ENCODE measurements around the gene CERK. TPM values are rescaled to one million over a fixed set of nuclear protein-coding genes. Genes with fewer than 3 reads are reported as not detected.
A peak's percentile ranks its signal among the peaks of the same experiment; 100 is the strongest.

The CERK gene
- total and polyA plus RNA-seq, 7 donors, result 23.9 to 45.5 (median 28.2) TPM

DNA sequence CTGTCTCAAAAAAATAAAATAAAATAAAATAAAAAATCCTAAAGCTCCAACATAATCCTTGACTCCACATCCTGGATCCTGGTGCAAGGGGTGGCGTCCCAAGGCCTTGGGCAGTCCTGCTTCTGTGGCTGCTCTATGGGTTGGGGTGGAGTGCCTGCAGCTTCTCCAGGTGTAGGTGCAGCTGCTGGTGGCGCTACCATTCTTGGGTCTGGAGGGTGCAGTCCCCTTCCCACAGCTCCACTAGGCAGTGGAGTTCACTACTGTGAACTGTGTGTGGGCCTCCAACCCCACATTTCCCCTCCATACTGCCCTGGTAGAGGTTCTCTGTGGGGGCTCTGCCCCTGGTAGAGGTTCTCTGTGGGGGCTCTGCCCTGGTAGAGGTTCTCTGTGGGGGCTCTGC is 17.5 kb upstream of the CERK start:
- Histone ChIP-seq H3K36me3 (no peaks in the 10 kb centered on the region), H3K4me1 (peaks cover 0 to 30% (median 25%) of the 10 kb centered on the region in 4 donors), H3K27ac (no peak overlapping the region), H3K27me3 (no peaks in the 10 kb centered on the region), H3K4me3 (no peak overlapping the region), H3K9me3 (no peaks in the 10 kb centered on the region)
- intact Hi-C loops (cut with DNase I), result no loop called here
- WGBS, 2 donors, result 99 to 100% methylated on average over 2 of the region's 2 CpGs
- no peak for DNase-seq
- TF ChIP-seq, protein P1, sequence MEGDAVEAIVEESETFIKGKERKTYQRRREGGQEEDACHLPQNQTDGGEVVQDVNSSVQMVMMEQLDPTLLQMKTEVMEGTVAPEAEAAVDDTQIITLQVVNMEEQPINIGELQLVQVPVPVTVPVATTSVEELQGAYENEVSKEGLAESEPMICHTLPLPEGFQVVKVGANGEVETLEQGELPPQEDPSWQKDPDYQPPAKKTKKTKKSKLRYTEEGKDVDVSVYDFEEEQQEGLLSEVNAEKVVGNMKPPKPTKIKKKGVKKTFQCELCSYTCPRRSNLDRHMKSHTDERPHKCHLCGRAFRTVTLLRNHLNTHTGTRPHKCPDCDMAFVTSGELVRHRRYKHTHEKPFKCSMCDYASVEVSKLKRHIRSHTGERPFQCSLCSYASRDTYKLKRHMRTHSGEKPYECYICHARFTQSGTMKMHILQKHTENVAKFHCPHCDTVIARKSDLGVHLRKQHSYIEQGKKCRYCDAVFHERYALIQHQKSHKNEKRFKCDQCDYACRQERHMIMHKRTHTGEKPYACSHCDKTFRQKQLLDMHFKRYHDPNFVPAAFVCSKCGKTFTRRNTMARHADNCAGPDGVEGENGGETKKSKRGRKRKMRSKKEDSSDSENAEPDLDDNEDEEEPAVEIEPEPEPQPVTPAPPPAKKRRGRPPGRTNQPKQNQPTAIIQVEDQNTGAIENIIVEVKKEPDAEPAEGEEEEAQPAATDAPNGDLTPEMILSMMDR (IDR thresholded peaks at IDR 0.05), result no peak
- no peak for TF ChIP-seq POLR2AphosphoS5 (IDR thresholded peaks at IDR 0.05)
- no peak for TF ChIP-seq POLR2A (IDR thresholded peaks at IDR 0.05)
- TF ChIP-seq EP300 (IDR thresholded peaks at IDR 0.05), result no peak

DNA sequence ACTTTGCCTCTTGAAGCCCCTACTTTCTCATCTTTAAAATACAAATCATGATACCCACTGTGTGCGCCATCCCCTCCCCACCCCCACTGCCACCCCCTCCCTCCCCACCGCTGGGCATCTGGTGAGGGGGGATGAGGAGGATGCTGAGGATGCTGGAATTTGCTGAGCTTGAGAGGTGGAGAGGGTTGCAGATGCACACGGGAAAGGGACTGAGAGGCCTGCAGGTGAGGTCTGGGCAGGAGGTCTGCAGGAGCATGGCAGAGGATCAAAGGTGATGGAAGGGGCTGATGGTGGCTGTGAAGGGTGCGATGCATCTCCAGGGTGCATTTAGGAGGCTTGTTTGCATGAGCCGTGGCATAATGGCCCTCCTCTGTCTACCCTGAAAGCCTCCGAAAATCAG is 16.8 kb upstream of the CERK start:
- intact Hi-C loops (cut with DNase I), result no loop called here
- no peaks in the 10 kb centered on the region for H3K36me3 ChIP-seq
- DNase-seq, result peak; percentile 60
- no peaks in the 10 kb centered on the region for H3K9me3 ChIP-seq
- 82 to 85% methylated on average over 6 of the region's 6 CpGs for WGBS, 2 donors
- H3K4me1 ChIP-seq, result peaks cover 0 to 37% (median 28%) of the 10 kb centered on the region in 4 donors
- no peak for TF ChIP-seq EP300 (IDR thresholded peaks at IDR 0.05)
- no peak for TF ChIP-seq POLR2A (IDR thresholded peaks at IDR 0.05)
- peak overlapping the region; percentile 67 to 81 (median 72) for H3K27ac ChIP-seq
- no peaks in the 10 kb centered on the region for H3K27me3 ChIP-seq
- H3K4me3 ChIP-seq, result no peak overlapping the region

DNA sequence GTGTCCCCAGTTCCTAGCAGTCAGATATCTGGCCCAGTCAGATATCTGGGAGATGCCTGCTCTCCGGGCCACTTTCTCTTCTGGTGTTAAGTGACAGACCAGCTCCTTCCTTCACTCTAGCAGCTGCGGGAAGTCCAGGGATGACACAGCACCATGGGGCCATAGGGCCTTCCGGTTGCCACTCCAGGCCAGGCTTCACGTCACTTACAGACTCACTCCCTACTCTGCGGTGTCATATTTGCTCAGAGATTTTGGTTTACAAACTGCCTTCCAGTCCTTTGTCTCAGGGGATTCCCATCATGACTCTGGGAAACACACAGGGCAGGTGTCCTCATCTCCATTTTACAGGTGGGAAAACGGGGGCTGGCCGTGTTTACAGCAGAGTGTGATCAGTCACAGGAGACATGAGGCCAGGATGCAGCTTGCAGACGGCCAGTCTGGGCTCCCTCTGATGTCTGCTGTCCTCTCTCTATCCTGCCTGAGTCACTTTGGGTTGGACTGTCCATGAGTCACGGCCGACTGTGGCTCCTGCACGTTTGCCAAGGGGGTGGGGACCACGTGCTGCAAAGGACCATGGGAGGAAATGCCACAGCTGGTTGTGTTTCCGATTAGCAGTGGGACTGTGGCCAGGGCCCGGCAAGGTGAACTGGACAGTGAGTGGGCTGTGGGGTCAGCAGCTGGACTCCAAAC is 16.2 kb upstream of the CERK start:
- H3K27ac ChIP-seq, result peak overlapping the region; percentile 67 to 81 (median 72)

DNA sequence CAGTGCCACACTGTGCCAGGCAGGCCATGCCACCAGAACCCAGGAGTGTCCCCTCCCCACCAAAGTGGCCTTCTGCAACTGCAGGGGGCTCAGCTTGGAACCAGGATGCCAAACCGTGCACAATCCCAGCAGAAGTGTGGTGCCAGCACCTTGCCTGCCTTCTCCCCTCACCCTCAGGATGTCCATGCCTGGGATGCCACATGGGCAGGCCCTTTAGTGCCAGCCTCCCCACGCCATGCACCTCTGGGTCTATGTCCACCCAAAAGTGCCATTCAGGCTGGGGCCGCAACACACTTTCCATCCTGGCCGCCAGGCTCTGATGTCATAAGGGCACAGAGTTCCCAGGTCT is 15.7 kb upstream of the CERK start:
- WGBS, 2 donors, result 77 to 91% methylated on average over 4 of the region's 4 CpGs
- intact Hi-C loops (cut with DNase I), result no loop called here

More for the DNA sequence above, 16.2 kb upstream of the CERK start:
- H3K4me1 ChIP-seq, result peaks cover 0 to 43% (median 34%) of the 10 kb centered on the region in 4 donors
- H3K36me3 ChIP-seq, result no peaks in the 10 kb centered on the region
- TF ChIP-seq POLR2A (IDR thresholded peaks at IDR 0.05) (peak in 1 of 2 donors; percentile 31), POLR2AphosphoS5 (IDR thresholded peaks at IDR 0.05) (peak; percentile 37 to 91 (median 56)), EP300 (IDR thresholded peaks at IDR 0.05) (peak in 1 of 4 donors; percentile 35)
- TF ChIP-seq, protein P1 (IDR thresholded peaks at IDR 0.05), result no peak
- no peaks in the 10 kb centered on the region for H3K27me3 ChIP-seq
- 15 to 29% methylated on average over 14 of the region's 14 CpGs for WGBS, 2 donors
- peak; percentile 96 for DNase-seq
- no peak overlapping the region for H3K4me3 ChIP-seq
- H3K9me3 ChIP-seq, result no peaks in the 10 kb centered on the region
- intact Hi-C loops (cut with DNase I), result no loop called here

DNA sequence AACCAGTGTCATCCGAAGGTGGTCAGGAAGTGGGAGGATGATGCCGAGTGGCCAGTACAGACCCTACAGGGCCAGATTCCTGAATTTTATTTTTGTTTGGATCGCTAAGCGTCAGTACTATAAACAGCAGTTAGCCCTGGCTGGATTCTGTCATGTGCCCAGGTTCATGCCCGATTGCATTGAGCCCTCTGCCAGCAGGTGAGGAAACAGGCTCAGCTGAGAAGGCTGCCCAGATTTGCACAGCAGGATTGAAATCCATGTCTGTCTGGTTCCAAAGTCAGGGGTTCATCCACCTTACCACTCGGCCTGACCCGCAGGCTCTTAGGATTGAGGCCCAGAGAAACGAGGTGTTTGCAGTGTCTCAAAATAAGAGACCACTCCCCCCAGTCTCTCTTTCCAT is 15.3 kb upstream of the CERK start:
- no peaks in the 10 kb centered on the region for H3K36me3 ChIP-seq
- H3K9me3 ChIP-seq, result no peaks in the 10 kb centered on the region
- TF ChIP-seq, protein P1 (IDR thresholded peaks at IDR 0.05), result no peak
- TF ChIP-seq EP300 (IDR thresholded peaks at IDR 0.05) (no peak), POLR2AphosphoS5 (IDR thresholded peaks at IDR 0.05) (no peak), POLR2A (IDR thresholded peaks at IDR 0.05) (no peak)

More for the DNA sequence above, 15.7 kb upstream of the CERK start:
- no peak for DNase-seq
- Histone ChIP-seq H3K36me3 (no peaks in the 10 kb centered on the region), H3K4me3 (no peak overlapping the region), H3K27me3 (no peaks in the 10 kb centered on the region), H3K27ac (peak overlapping the region; percentile 67 to 81 (median 72)), H3K4me1 (peaks cover 0 to 48% (median 39%) of the 10 kb centered on the region in 4 donors), H3K9me3 (no peaks in the 10 kb centered on the region)
- TF ChIP-seq POLR2A (IDR thresholded peaks at IDR 0.05) (no peak), EP300 (IDR thresholded peaks at IDR 0.05) (no peak), POLR2AphosphoS5 (IDR thresholded peaks at IDR 0.05) (no peak)
- TF ChIP-seq, protein P1 (IDR thresholded peaks at IDR 0.05), result no peak

More for the DNA sequence above, 15.3 kb upstream of the CERK start:
- Histone ChIP-seq H3K27me3 (no peaks in the 10 kb centered on the region), H3K4me1 (peaks cover 0 to 52% (median 43%) of the 10 kb centered on the region in 4 donors), H3K27ac (peak overlapping the region; percentile 67 to 81 (median 72)), H3K4me3 (no peak overlapping the region)
- 83 to 92% methylated on average over 8 of the region's 8 CpGs for WGBS, 2 donors
- intact Hi-C loops (cut with DNase I), result no loop called here
- no peak for DNase-seq
